ENCODE results near the gene ALG8.

- TF ChIP-seq EZH2phosphoT487 (IDR thresholded peaks at IDR 0.05; ENCODE audit: unreplicated experiment) (no peak), CTCF (conservative IDR thresholded peaks at IDR 0.05; ENCODE audit: low read depth in 2 of 2) (no peak)
Observed at GRCh38 chr11:78065203-78065602, 74.2 kb downstream of the ALG8 start.

Data from GM23338 (cell line).